Coronary artery (tissue), 2 donors: ENCODE data around the gene ELOVL1.

Experiments
- DNase-seq: peaks from one replicate; pipeline ENCODE4 v3.0.0-alpha.2; 2017; ENCODE audit warnings: low spot score
- H3K27ac ChIP-seq, 2 donors: fragments of 200-600 bp; sonication (generic); one replicate each; pipeline ENCODE4 v1.5.1; 2016 to 2019
- H3K4me3 ChIP-seq: fragments of 200-600 bp; sonication (generic); 2 replicates; pipeline ENCODE4 v1.5.1; 2016; ENCODE audit warnings: mild to moderate bottlenecking, moderate library complexity
- CTCF ChIP-seq: fragments of 200-600 bp; sonication (generic); IDR thresholded peaks from one replicate; pipeline ENCODE4 v1.5.1; 2019; ENCODE audit warnings: antibody characterized with exemption

The ELOVL1 gene

GRCh38 chr1:43327549-43328292 lies 40.1 kb downstream of the ELOVL1 start:
- no peak for DNase-seq
- TF ChIP-seq CTCF: no peak

GRCh38 chr1:43325381-43325780 lies 42.4 kb downstream of the ELOVL1 start:
- DNase-seq: no peak
- Histone ChIP-seq H3K4me3 (no peak overlapping the region), H3K27ac (no peak overlapping the region)
- no peak for TF ChIP-seq CTCF

More at GRCh38 chr1:43327549-43328292, 40.1 kb downstream of the ELOVL1 start:
- H3K4me3 ChIP-seq: no peak overlapping the region
- H3K27ac ChIP-seq: no peak overlapping the region

- no peak for DNase-seq
- TF ChIP-seq CTCF: no peak
- no peak overlapping the region for H3K4me3 ChIP-seq
- H3K27ac ChIP-seq: no peak overlapping the region
Observed at GRCh38 chr1:43324810-43325209, 43.0 kb downstream of the ELOVL1 start.

GRCh38 chr1:43322506-43322905 lies 45.3 kb downstream of the ELOVL1 start:
- DNase-seq: peak; percentile 49
- Histone ChIP-seq H3K4me3 (no peak overlapping the region), H3K27ac (no peak overlapping the region)
- TF ChIP-seq CTCF: no peak

- H3K27ac ChIP-seq: no peak overlapping the region
- no peak for DNase-seq
- TF ChIP-seq CTCF: no peak
- no peak overlapping the region for H3K4me3 ChIP-seq
Observed at GRCh38 chr1:43321331-43321891, 46.4 kb downstream of the ELOVL1 start.

- no peak for DNase-seq
- H3K4me3 ChIP-seq: no peak overlapping the region
- H3K27ac ChIP-seq: no peak overlapping the region
- no peak for TF ChIP-seq CTCF
Observed at GRCh38 chr1:43319766-43320165, 48.0 kb downstream of the ELOVL1 start.

GRCh38 chr1:43319288-43319687 lies 48.5 kb downstream of the ELOVL1 start:
- Histone ChIP-seq H3K4me3 (no peak overlapping the region), H3K27ac (no peak overlapping the region)
- DNase-seq: peak; percentile 57
- no peak for TF ChIP-seq CTCF
